HEK293 (cell line): Measurements from ENCODE around the gene TEX19.
A peak's percentile ranks its signal among the peaks of the same experiment; 100 is the strongest.
"Not testable (repeated sequence)": the region's sequence is repeated elsewhere in the genome, so short reads cannot be mapped to it uniquely, and the experiment has no call there.

Source experiments
- CTCF ChIA-PET: fragments of 350-600 bp; formaldehyde crosslinking; extraction: SDS; loops from one replicate; lab custom pipeline; 2021; ENCODE audit warnings: antibody characterized with exemption; lab: Yijun Ruan, JAX
- POLR2A ChIA-PET: fragments of 300-600 bp; formaldehyde crosslinking; extraction: SDS; loops from one replicate; lab custom pipeline; 2020; ENCODE audit warnings: antibody characterized with exemption, inconsistent platforms; lab: Yijun Ruan, JAX
- H3K27ac ChIP-seq: fragments of 200-500 bp; sonication (Bioruptor generic); 2 replicates; pipeline ENCODE4 v1.5.1; 2014; ENCODE audit warnings: low read depth, low read length, control low read depth, inconsistent platforms; ENCODE audit errors: extremely low read depth
- H3K36me3 ChIP-seq, 2 experiments: fragments of 200-500 bp in 1 of 2; sonication (Bioruptor generic) in 1 of 2; 1 replicate in 1 of 2; 2 replicates in 1 of 2; pipeline ENCODE4 v1.5.1; 2014 to 2017; ENCODE audit warnings: inconsistent platforms in 2 of 2, low read length in 2 of 2; ENCODE audit not compliant: control insufficient read depth in 2 of 2, insufficient read depth in 1 of 2
- H3K4me1 ChIP-seq: fragments of 200-500 bp; sonication (Bioruptor generic); 2 replicates; pipeline ENCODE4 v1.5.1; 2014; ENCODE audit warnings: mild to moderate bottlenecking, low read length, inconsistent platforms; ENCODE audit not compliant: control insufficient read depth, insufficient read depth
- H3K4me3 ChIP-seq: 2 replicates; pipeline ENCODE4 v1.5.1; 2011; ENCODE audit warnings: low read depth, mild to moderate bottlenecking, control low read depth, low read length, moderate library complexity
- H3K9me3 ChIP-seq: fragments of 200-500 bp; sonication (Bioruptor generic); 2 replicates; pipeline ENCODE4 v1.5.1; 2014; ENCODE audit warnings: low read depth, low read length, inconsistent platforms; ENCODE audit not compliant: control insufficient read depth, insufficient read depth
- EGR2 ChIP-seq: fragments of 450-650 bp; formaldehyde crosslinking; IDR thresholded peaks from 2 replicates; pipeline ENCODE4 v1.5.1; 2016; ENCODE audit warnings: low read depth, missing biosample characterization, missing genetic modification characterization
- MZF1 ChIP-seq: fragments of 450-650 bp; formaldehyde crosslinking; IDR thresholded peaks from 2 replicates; pipeline ENCODE4 v1.5.1; 2017; ENCODE audit warnings: missing biosample characterization, missing genetic modification characterization, borderline replicate concordance
- PRDM1 ChIP-seq: fragments of 450-650 bp; formaldehyde crosslinking; IDR thresholded peaks from 2 replicates; pipeline ENCODE4; 2016; ENCODE audit warnings: missing biosample characterization, missing genetic modification characterization
- SP3 ChIP-seq: fragments of 450-650 bp; formaldehyde crosslinking; IDR thresholded peaks from 2 replicates; pipeline ENCODE4 v1.5.1; 2016; ENCODE audit warnings: missing biosample characterization, missing genetic modification characterization
- ZBTB48 ChIP-seq: fragments of 450-650 bp; formaldehyde crosslinking; IDR thresholded peaks from 2 replicates; pipeline ENCODE4 v1.5.1; 2016; ENCODE audit warnings: missing biosample characterization, missing genetic modification characterization
- ZBTB8A ChIP-seq: fragments of 450-650 bp; formaldehyde crosslinking; IDR thresholded peaks from 2 replicates; pipeline ENCODE4 v1.5.1; 2016; ENCODE audit warnings: missing biosample characterization, missing genetic modification characterization
- ZFHX2 ChIP-seq: fragments of 450-650 bp; formaldehyde crosslinking; conservative IDR thresholded peaks from 2 replicates; pipeline ENCODE4 v1.5.1; 2016; ENCODE audit warnings: missing biosample characterization, missing genetic modification characterization
- ZFP3 ChIP-seq: fragments of 450-650 bp; formaldehyde crosslinking; IDR thresholded peaks from 2 replicates; pipeline ENCODE4 v1.5.1; 2016; ENCODE audit warnings: low read depth, missing biosample characterization, missing genetic modification characterization
- ZNF121 ChIP-seq: fragments of 450-650 bp; formaldehyde crosslinking; IDR thresholded peaks from 2 replicates; pipeline ENCODE4 v1.5.1; 2016; ENCODE audit warnings: missing biosample characterization, missing genetic modification characterization
- ZNF350 ChIP-seq: fragments of 450-650 bp; formaldehyde crosslinking; IDR thresholded peaks from 2 replicates; pipeline ENCODE4 v1.5.0; 2017; ENCODE audit warnings: missing biosample characterization, mild to moderate bottlenecking, missing genetic modification characterization
- ZNF623 ChIP-seq: fragments of 450-650 bp; formaldehyde crosslinking; IDR thresholded peaks from 2 replicates; pipeline ENCODE4 v1.5.1; 2016; ENCODE audit warnings: missing biosample characterization, missing genetic modification characterization
- ZNF654 ChIP-seq: fragments of 450-650 bp; formaldehyde crosslinking; IDR thresholded peaks from 2 replicates; pipeline ENCODE4 v1.5.1; 2016; ENCODE audit warnings: low read depth, missing biosample characterization, missing genetic modification characterization
- ZNF670 ChIP-seq: fragments of 450-650 bp; formaldehyde crosslinking; IDR thresholded peaks from 2 replicates; pipeline ENCODE4 v1.5.1; 2016; ENCODE audit warnings: missing biosample characterization, missing genetic modification characterization, low read depth
- ZNF792 ChIP-seq: fragments of 450-650 bp; formaldehyde crosslinking; IDR thresholded peaks from 2 replicates; pipeline ENCODE4 v1.5.1; 2016; ENCODE audit warnings: missing biosample characterization, missing genetic modification characterization
- TF ChIP-seq, protein P1 (sequence below): fragments of 450-650 bp; formaldehyde crosslinking; IDR thresholded peaks from 2 replicates; pipeline ENCODE4 v1.5.1; 2016; ENCODE audit warnings: missing biosample characterization, missing genetic modification characterization
- TF ChIP-seq, protein P2 (sequence below): fragments of 450-650 bp; formaldehyde crosslinking; IDR thresholded peaks from 2 replicates; pipeline ENCODE4 v1.5.1; 2016; ENCODE audit warnings: missing biosample characterization, missing genetic modification characterization
- TF ChIP-seq, protein P3 (sequence below): fragments of 450-650 bp; formaldehyde crosslinking; IDR thresholded peaks from 2 replicates; pipeline ENCODE4 v1.5.1; 2016; ENCODE audit warnings: missing biosample characterization, missing genetic modification characterization
- TF ChIP-seq, protein P4 (sequence below): fragments of 450-650 bp; formaldehyde crosslinking; IDR thresholded peaks from 2 replicates; pipeline ENCODE4 v1.5.1; 2017; ENCODE audit warnings: missing biosample characterization, missing genetic modification characterization

The TEX19 gene

DNA sequence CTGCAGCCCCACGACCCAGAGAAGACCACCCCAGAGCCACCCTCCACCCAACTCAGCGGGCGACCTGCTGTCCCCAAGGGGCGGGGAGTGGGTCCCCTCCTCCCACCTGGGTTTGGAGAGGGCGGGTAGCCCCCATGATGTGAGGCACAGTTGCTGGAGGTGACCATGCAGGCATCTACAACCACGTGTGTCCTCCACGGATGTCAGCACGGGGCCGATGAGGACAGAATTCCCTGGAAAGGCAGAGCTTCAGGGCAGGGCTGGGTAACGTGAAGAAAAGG, 19.6 kb downstream of the TEX19 start (continued):
- TF ChIP-seq, protein P1, sequence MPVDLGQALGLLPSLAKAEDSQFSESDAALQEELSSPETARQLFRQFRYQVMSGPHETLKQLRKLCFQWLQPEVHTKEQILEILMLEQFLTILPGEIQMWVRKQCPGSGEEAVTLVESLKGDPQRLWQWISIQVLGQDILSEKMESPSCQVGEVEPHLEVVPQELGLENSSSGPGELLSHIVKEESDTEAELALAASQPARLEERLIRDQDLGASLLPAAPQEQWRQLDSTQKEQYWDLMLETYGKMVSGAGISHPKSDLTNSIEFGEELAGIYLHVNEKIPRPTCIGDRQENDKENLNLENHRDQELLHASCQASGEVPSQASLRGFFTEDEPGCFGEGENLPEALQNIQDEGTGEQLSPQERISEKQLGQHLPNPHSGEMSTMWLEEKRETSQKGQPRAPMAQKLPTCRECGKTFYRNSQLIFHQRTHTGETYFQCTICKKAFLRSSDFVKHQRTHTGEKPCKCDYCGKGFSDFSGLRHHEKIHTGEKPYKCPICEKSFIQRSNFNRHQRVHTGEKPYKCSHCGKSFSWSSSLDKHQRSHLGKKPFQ (tag by site-specific recombination): no peak
- no peak for TF ChIP-seq MZF1

DNA sequence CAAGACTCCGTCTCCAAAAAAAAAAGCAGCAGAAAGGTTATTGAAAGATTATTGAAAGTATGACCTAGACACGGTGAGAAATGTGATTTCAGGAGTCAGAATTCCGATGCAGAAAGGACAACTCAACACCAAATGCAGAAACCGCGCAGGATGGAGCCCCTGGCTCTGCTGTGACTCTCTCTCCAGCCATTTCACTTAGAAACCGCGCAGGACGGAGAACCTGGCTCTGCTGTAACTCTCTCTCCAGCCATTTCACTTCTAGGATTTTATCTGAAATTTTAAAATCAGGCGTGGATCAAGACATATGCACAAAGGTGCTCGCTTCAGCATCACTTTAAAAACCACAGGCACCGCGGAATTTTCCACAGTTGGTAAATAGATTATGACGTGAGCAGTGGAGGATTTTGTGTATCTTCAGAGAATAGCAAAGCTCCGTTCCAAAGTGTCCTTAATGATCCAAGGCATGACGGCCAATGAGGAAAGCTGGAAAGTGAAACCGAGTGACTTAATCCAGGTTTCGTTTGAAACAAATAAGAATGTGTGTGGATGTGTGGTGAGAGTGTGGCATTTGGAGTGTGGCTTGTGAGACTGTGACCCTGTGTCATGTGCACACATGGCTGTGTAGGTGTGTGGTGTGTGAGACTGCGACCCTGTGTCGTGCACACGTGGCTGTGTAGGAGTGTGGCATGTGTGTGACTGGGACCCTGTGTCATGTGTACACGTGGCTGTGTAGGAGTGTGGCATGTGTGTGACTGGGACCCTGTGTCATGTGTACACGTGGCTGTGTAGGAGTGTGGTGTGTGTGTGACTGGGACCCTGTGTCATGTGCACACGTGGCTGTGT, 22.0 kb downstream of the TEX19 start:
- no peak overlapping the region for H3K4me3 ChIP-seq
- ChIA-PET CTCF (interaction anchor here (0.7 to 0.9 kb wide), 2 partner anchors 36 to 166 kb away, joined by 3 read pairs; no protein-coding TSS in a partner anchor), POLR2A (interaction anchor here (0.5 kb wide), 1 partner anchor 11 kb away, joined by 3 read pairs; no protein-coding TSS in a partner anchor)
- no peak for TF ChIP-seq ZNF792 (tag by site-specific recombination)
- TF ChIP-seq PRDM1 (tag by site-specific recombination): peak; percentile 63
- TF ChIP-seq ZBTB8A: no peak
- TF ChIP-seq ZBTB48 (tag by site-specific recombination): no peak
- TF ChIP-seq EGR2 (tag by site-specific recombination): no peak
- TF ChIP-seq ZNF350: no peak
- TF ChIP-seq ZNF623 (tag by site-specific recombination): no peak
- TF ChIP-seq ZFP3 (tag by site-specific recombination): peak; percentile 76
- H3K4me1 ChIP-seq: no peaks in the 10 kb centered on the region
- no peaks in the 10 kb centered on the region for H3K9me3 ChIP-seq
- H3K27ac ChIP-seq: no peak overlapping the region
- H3K36me3 ChIP-seq: no peaks in the 10 kb centered on the region

DNA sequence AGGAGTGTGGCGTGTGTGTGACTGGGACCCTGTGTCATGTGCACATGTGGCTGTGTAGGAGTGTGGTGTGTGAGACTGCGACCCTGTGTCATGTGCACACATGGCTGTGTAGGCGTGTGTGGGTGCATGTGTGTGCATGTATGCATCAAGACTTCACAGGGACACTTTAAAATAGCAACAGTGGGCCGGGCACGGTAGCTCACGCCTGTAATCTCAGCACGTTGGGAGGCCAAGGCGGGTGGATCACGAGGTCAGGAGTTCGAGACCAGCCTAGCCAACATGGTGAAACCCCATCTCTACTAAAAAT, 22.6 kb downstream of the TEX19 start:
- H3K36me3 ChIP-seq: not testable (repeated sequence)
- TF ChIP-seq EGR2 (tag by site-specific recombination) (peak; percentile 54; the same call in 1 of the 2 replicates), ZFHX2 (tag by site-specific recombination) (0 out of 2 replicates have a peak, but pooled peaks have one; percentile 66)
- POLR2A ChIA-PET: interaction anchor here (1.5 kb wide), 1 partner anchor 11 kb away, joined by 4 read pairs; no protein-coding TSS in a partner anchor

DNA sequence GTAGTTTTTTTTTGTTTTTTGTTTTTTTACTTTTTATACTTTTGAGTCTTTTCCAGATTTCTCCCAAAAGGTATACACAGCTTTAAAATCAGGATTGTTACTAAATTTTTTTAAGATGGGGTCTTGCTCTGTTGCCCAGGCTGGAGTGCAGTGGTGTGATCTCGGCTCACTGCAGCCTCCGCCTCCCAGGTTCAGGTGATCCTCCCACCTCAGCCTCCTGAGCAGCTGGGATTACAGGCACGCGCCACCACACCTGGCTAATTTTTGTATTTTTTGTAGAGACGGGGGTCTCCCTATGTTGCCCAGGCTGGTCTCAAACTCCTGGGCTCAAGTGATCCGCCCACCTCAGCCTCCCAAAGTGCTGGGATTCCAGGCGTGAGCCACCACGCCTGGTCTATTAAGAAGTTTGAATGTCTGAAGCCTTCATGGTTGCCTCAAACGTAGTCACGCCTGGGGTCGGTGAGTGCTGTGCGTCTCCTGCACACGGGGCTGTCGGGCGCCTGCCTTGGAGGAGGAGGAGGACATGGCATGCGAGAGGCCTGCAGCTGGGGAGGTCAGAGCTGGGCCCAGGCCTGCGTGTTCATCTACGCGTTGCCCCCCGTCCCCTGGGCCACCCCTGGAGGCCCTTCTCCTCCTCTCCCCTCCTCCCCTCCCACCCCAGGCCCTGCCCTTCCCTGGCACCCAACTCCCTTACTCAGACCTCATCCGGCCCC, 23.3 kb downstream of the TEX19 start:
- peak; percentile 99 for TF ChIP-seq ZNF121
- TF ChIP-seq, all 188 proteins: peak for 1; not testable (repeated sequence) for 187
- H3K9me3 ChIP-seq, H3K27ac ChIP-seq, H3K36me3 ChIP-seq, CTCF ChIA-PET, H3K4me3 ChIP-seq, H3K4me1 ChIP-seq: not testable (repeated sequence)
- POLR2A ChIA-PET: interaction anchor here (1.5 kb wide), 1 partner anchor 12 kb away, joined by 4 read pairs; no protein-coding TSS in a partner anchor

More for the DNA sequence above, 22.6 kb downstream of the TEX19 start:
- H3K4me1 ChIP-seq, H3K9me3 ChIP-seq, H3K4me3 ChIP-seq, H3K27ac ChIP-seq: not testable (repeated sequence)
- CTCF ChIA-PET: interaction anchor here (0.9 kb wide), 1 partner anchor 35 kb away, joined by 3 read pairs; no protein-coding TSS in a partner anchor

DNA sequence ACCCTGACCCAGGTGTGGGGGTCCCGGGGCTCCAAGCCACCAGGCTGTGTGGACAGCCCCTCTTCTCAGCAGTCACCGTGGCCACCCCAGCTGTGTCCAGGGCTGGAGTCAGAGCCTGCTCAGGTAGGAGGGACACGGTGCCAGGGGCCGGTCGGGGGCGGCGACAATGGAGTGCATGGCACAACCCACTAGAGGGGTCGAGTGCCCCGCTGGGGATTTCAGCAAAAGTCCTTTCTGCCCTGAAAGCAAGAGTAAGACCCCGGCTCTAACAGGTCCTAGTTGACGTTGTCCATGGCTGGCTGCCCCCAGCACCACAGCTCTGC, 23.8 kb downstream of the TEX19 start:
- no peaks in the 10 kb centered on the region for H3K36me3 ChIP-seq
- H3K4me3 ChIP-seq: no peak overlapping the region
- ChIA-PET CTCF (no interaction called here), POLR2A (interaction anchor here (1.5 kb wide), 1 partner anchor 12 kb away, joined by 4 read pairs; no protein-coding TSS in a partner anchor)
- no peaks in the 10 kb centered on the region for H3K4me1 ChIP-seq
- H3K9me3 ChIP-seq: no peaks in the 10 kb centered on the region
- H3K27ac ChIP-seq: no peak overlapping the region
- TF ChIP-seq, protein P2, sequence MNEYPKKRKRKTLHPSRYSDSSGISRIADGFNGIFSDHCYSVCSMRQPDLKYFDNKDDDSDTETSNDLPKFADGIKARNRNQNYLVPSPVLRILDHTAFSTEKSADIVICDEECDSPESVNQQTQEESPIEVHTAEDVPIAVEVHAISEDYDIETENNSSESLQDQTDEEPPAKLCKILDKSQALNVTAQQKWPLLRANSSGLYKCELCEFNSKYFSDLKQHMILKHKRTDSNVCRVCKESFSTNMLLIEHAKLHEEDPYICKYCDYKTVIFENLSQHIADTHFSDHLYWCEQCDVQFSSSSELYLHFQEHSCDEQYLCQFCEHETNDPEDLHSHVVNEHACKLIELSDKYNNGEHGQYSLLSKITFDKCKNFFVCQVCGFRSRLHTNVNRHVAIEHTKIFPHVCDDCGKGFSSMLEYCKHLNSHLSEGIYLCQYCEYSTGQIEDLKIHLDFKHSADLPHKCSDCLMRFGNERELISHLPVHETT: no peak
- TF ChIP-seq ZNF670 (tag by site-specific recombination) (no peak), ZNF654 (tag by site-specific recombination) (no peak), SP3 (no peak)
- TF ChIP-seq, protein P3, sequence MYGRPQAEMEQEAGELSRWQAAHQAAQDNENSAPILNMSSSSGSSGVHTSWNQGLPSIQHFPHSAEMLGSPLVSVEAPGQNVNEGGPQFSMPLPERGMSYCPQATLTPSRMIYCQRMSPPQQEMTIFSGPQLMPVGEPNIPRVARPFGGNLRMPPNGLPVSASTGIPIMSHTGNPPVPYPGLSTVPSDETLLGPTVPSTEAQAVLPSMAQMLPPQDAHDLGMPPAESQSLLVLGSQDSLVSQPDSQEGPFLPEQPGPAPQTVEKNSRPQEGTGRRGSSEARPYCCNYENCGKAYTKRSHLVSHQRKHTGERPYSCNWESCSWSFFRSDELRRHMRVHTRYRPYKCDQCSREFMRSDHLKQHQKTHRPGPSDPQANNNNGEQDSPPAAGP: no peak
- TF ChIP-seq, protein P4, sequence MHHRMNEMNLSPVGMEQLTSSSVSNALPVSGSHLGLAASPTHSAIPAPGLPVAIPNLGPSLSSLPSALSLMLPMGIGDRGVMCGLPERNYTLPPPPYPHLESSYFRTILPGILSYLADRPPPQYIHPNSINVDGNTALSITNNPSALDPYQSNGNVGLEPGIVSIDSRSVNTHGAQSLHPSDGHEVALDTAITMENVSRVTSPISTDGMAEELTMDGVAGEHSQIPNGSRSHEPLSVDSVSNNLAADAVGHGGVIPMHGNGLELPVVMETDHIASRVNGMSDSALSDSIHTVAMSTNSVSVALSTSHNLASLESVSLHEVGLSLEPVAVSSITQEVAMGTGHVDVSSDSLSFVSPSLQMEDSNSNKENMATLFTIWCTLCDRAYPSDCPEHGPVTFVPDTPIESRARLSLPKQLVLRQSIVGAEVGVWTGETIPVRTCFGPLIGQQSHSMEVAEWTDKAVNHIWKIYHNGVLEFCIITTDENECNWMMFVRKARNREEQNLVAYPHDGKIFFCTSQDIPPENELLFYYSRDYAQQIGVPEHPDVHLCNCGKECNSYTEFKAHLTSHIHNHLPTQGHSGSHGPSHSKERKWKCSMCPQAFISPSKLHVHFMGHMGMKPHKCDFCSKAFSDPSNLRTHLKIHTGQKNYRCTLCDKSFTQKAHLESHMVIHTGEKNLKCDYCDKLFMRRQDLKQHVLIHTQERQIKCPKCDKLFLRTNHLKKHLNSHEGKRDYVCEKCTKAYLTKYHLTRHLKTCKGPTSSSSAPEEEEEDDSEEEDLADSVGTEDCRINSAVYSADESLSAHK (tag by site-specific recombination): no peak
